SJCRH30 (cell line): ENCODE measurements around the gene B3GAT3. TPM values are rescaled to one million over a fixed set of nuclear protein-coding genes. Genes with fewer than 3 reads are reported as not detected.

Source experiments
- DNase-seq, 2 experiments: peaks; one replicate each; pipeline ENCODE4 v3.0.0-alpha.2; 2015 to 2020
- H3K27ac ChIP-seq: fragments of 250-450 bp; sonication (Bioruptor Pico); 2 replicates; pipeline ENCODE4 v1.5.1; 2020; ENCODE audit warnings: mild to moderate bottlenecking, moderate library complexity
- H3K27me3 ChIP-seq: fragments of 250-450 bp; sonication (Bioruptor Pico); 2 replicates; pipeline ENCODE4 v1.5.1; 2020; ENCODE audit warnings: mild to moderate bottlenecking, moderate library complexity
- H3K36me3 ChIP-seq: fragments of 250-450 bp; sonication (Bioruptor Pico); 2 replicates; pipeline ENCODE4 v1.5.1; 2020; ENCODE audit warnings: mild to moderate bottlenecking, moderate library complexity
- H3K4me1 ChIP-seq: fragments of 250-450 bp; sonication (Bioruptor Pico); 2 replicates; pipeline ENCODE4 v1.5.1; 2020; ENCODE audit warnings: mild to moderate bottlenecking, moderate library complexity
- H3K4me3 ChIP-seq: fragments of 250-450 bp; sonication (Bioruptor Pico); 2 replicates; pipeline ENCODE4 v1.5.1; 2020; ENCODE audit warnings: mild to moderate bottlenecking, moderate library complexity
- H3K9me3 ChIP-seq: fragments of 250-450 bp; sonication (Bioruptor Pico); replicated peaks from 2 replicates; pipeline ENCODE4 v1.5.1; 2020; ENCODE audit warnings: mild to moderate bottlenecking, moderate library complexity
- total RNA-seq: library from RNA; depleted of rRNA; stranded (reverse); fragments of >200 nt; shearing (Covaris generic); gene quantifications from 2 replicates; pipeline ENCODE4 v1.2.3, GENCODE V29; 2014

Gene B3GAT3
- total RNA-seq, 1 experiment from 2014 or later, result 23.4 TPM

- Histone ChIP-seq H3K4me3 (peak overlapping the region; percentile 94), H3K27ac (peak overlapping the region; percentile 19; the same call in 1 of the 2 replicates), H3K27me3 (no peaks in the 10 kb centered on the region), H3K4me1 (peaks cover 12% of the 10 kb centered on the region), H3K36me3 (peaks cover 23% of the 10 kb centered on the region), H3K9me3 (no peaks in the 10 kb centered on the region)
- DNase-seq, result no peak
Measured at GRCh38 chr11:62602141-62603071, 19.4 kb downstream of the B3GAT3 start.

GRCh38 chr11:62601372-62602140 lies 20.2 kb downstream of the B3GAT3 start, which contains the start of gene MTA2:
TSS of gene MTA2 (minus strand) at chr11:62601865. CDS start at chr11:62601450, 415 bp downstream.
- Histone ChIP-seq H3K9me3 (no peaks in the 10 kb centered on the region), H3K27ac (peak within 1 kb of the TSS; percentile 83), H3K27me3 (no peaks in the 10 kb centered on the region), H3K4me1 (peaks cover 12% of the 10 kb centered on the region), H3K36me3 (peaks cover 26% of the 10 kb centered on the region), H3K4me3 (peak within 1 kb of the TSS; percentile 94)
- DNase-seq, result peak; percentile 98

GRCh38 chr11:62601122-62601371 lies 20.7 kb downstream of the B3GAT3 start:
- Histone ChIP-seq H3K27me3 (no peaks in the 10 kb centered on the region), H3K4me1 (peaks cover 12% of the 10 kb centered on the region), H3K4me3 (peak overlapping the region; percentile 94), H3K9me3 (no peaks in the 10 kb centered on the region), H3K36me3 (peaks cover 31% of the 10 kb centered on the region), H3K27ac (peak overlapping the region; percentile 83)
- no peak for DNase-seq

GRCh38 chr11:62600367-62601121 lies 21.2 kb downstream of the B3GAT3 start:
- Histone ChIP-seq H3K9me3 (no peaks in the 10 kb centered on the region), H3K4me3 (peak overlapping the region; percentile 94), H3K27ac (peak overlapping the region; percentile 83), H3K4me1 (peaks cover 12% of the 10 kb centered on the region), H3K36me3 (peaks cover 36% of the 10 kb centered on the region), H3K27me3 (no peaks in the 10 kb centered on the region)
- DNase-seq, result no peak

GRCh38 chr11:62599901-62600300 lies 21.9 kb downstream of the B3GAT3 start:
- peaks cover 12% of the 10 kb centered on the region for H3K4me1 ChIP-seq
- peaks cover 41% of the 10 kb centered on the region for H3K36me3 ChIP-seq
- no peak for DNase-seq
- H3K9me3 ChIP-seq, result no peaks in the 10 kb centered on the region
- no peak overlapping the region for H3K27ac ChIP-seq
- H3K4me3 ChIP-seq, result peak overlapping the region; percentile 94
- no peaks in the 10 kb centered on the region for H3K27me3 ChIP-seq

- no peak overlapping the region for H3K27ac ChIP-seq
- H3K27me3 ChIP-seq, result no peaks in the 10 kb centered on the region
- peaks cover 12% of the 10 kb centered on the region for H3K4me1 ChIP-seq
- no peak overlapping the region for H3K4me3 ChIP-seq
- peaks cover 41% of the 10 kb centered on the region for H3K36me3 ChIP-seq
- DNase-seq, result peak; percentile 98 to 99
- H3K9me3 ChIP-seq, result no peaks in the 10 kb centered on the region
Measured at GRCh38 chr11:62599069-62599696, 22.6 kb downstream of the B3GAT3 start.

GRCh38 chr11:62595124-62595523 lies 26.7 kb downstream of the B3GAT3 start:
- Histone ChIP-seq H3K27ac (no peak overlapping the region), H3K4me1 (peaks cover 8% of the 10 kb centered on the region), H3K27me3 (no peaks in the 10 kb centered on the region), H3K4me3 (no peak overlapping the region), H3K36me3 (peaks cover 48% of the 10 kb centered on the region), H3K9me3 (no peaks in the 10 kb centered on the region)
- DNase-seq, result no peak

- no peak overlapping the region for H3K27ac ChIP-seq
- H3K36me3 ChIP-seq, result peaks cover 40% of the 10 kb centered on the region
- no peaks in the 10 kb centered on the region for H3K27me3 ChIP-seq
- no peak overlapping the region for H3K4me3 ChIP-seq
- peak; percentile 80 to 83 for DNase-seq
- H3K4me1 ChIP-seq, result no peaks in the 10 kb centered on the region; the same call in 1 of the 2 replicates
- no peaks in the 10 kb centered on the region for H3K9me3 ChIP-seq
Measured at GRCh38 chr11:62593434-62594044, 28.2 kb downstream of the B3GAT3 start.

GRCh38 chr11:62592989-62593421 lies 28.8 kb downstream of the B3GAT3 start:
- H3K4me1 ChIP-seq, result no peaks in the 10 kb centered on the region; the same call in 1 of the 2 replicates
- H3K27ac ChIP-seq, result no peak overlapping the region
- H3K4me3 ChIP-seq, result no peak overlapping the region
- DNase-seq, result no peak
- no peaks in the 10 kb centered on the region for H3K9me3 ChIP-seq
- no peaks in the 10 kb centered on the region for H3K27me3 ChIP-seq
- peaks cover 36% of the 10 kb centered on the region for H3K36me3 ChIP-seq

- Histone ChIP-seq H3K9me3 (no peaks in the 10 kb centered on the region), H3K27ac (peak overlapping the region; percentile 40), H3K36me3 (peaks cover 32% of the 10 kb centered on the region), H3K4me3 (peak overlapping the region; percentile 70), H3K27me3 (no peaks in the 10 kb centered on the region), H3K4me1 (no peaks in the 10 kb centered on the region; the same call in 1 of the 2 replicates)
- DNase-seq, result no peak
Measured at GRCh38 chr11:62592146-62592815, 29.5 kb downstream of the B3GAT3 start.

GRCh38 chr11:62591448-62592145 lies 30.2 kb downstream of the B3GAT3 start, which contains the start of gene TUT1:
TSS of gene TUT1 (minus strand) at chr11:62591523. CDS start at chr11:62591485, 38 bp downstream.
- Histone ChIP-seq H3K36me3 (peaks cover 30% of the 10 kb centered on the region), H3K4me3 (peak within 1 kb of the TSS; percentile 70), H3K27ac (peak within 1 kb of the TSS; percentile 59), H3K27me3 (no peaks in the 10 kb centered on the region), H3K9me3 (no peaks in the 10 kb centered on the region), H3K4me1 (no peaks in the 10 kb centered on the region; the same call in 1 of the 2 replicates)
- DNase-seq, result peak; percentile 97 to 99

- Histone ChIP-seq H3K9me3 (no peaks in the 10 kb centered on the region), H3K27ac (no peak overlapping the region), H3K4me3 (no peak overlapping the region), H3K4me1 (no peaks in the 10 kb centered on the region; the same call in 1 of the 2 replicates), H3K27me3 (no peaks in the 10 kb centered on the region), H3K36me3 (peaks cover 28% of the 10 kb centered on the region)
- no peak for DNase-seq
Measured at GRCh38 chr11:62588966-62589637, 32.7 kb downstream of the B3GAT3 start.
